ENCODE data around the gene DNMT3A.

The DNMT3A gene

GRCh38 chr2:25309402-25309801 is 32.3 kb downstream of the DNMT3A start:
- Histone ChIP-seq H3K4me3 (ENCODE audit: low read length, poor library complexity, severe bottlenecking) (no peak overlapping the region), H3K9me2 (replicated peaks; ENCODE audit: low read depth, low read length) (no peaks in the 10 kb centered on the region), H3K9me3 (ENCODE audit: insufficient read depth, low read depth, low read length) (no peaks in the 10 kb centered on the region), H3K4me1 (ENCODE audit: insufficient read depth, low read length, poor library complexity, severe bottlenecking) (peaks cover 21% of the 10 kb centered on the region), H3K9ac (ENCODE audit: low read depth, low read length, poor library complexity, severe bottlenecking) (no peak overlapping the region), H3K27me3 (ENCODE audit: insufficient read depth, low read length, poor library complexity, severe bottlenecking) (no peaks in the 10 kb centered on the region), H3K36me3 (ENCODE audit: insufficient read depth, low read length) (peaks cover 7% of the 10 kb centered on the region; the same call in 1 of the 2 replicates), H3F3A (ENCODE audit: low read depth) (no peaks in the 10 kb centered on the region), H2AFZ (ENCODE audit: low read length) (no peak overlapping the region), H4K20me1 (ENCODE audit: insufficient read depth, low read length, poor library complexity, severe bottlenecking) (no peaks in the 10 kb centered on the region), H3K79me2 (ENCODE audit: insufficient read depth, low read length) (no peaks in the 10 kb centered on the region), H3K4me2 (ENCODE audit: low read depth, low read length, poor library complexity, severe bottlenecking) (no peak overlapping the region)
- TF ChIP-seq, protein P1, sequence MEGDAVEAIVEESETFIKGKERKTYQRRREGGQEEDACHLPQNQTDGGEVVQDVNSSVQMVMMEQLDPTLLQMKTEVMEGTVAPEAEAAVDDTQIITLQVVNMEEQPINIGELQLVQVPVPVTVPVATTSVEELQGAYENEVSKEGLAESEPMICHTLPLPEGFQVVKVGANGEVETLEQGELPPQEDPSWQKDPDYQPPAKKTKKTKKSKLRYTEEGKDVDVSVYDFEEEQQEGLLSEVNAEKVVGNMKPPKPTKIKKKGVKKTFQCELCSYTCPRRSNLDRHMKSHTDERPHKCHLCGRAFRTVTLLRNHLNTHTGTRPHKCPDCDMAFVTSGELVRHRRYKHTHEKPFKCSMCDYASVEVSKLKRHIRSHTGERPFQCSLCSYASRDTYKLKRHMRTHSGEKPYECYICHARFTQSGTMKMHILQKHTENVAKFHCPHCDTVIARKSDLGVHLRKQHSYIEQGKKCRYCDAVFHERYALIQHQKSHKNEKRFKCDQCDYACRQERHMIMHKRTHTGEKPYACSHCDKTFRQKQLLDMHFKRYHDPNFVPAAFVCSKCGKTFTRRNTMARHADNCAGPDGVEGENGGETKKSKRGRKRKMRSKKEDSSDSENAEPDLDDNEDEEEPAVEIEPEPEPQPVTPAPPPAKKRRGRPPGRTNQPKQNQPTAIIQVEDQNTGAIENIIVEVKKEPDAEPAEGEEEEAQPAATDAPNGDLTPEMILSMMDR (conservative IDR thresholded peaks at IDR 0.05; ENCODE audit: low read length), result peak; percentile 72
- no peak for TF ChIP-seq EZH2phosphoT487 (IDR thresholded peaks at IDR 0.05; ENCODE audit: borderline replicate concordance)

DNA sequence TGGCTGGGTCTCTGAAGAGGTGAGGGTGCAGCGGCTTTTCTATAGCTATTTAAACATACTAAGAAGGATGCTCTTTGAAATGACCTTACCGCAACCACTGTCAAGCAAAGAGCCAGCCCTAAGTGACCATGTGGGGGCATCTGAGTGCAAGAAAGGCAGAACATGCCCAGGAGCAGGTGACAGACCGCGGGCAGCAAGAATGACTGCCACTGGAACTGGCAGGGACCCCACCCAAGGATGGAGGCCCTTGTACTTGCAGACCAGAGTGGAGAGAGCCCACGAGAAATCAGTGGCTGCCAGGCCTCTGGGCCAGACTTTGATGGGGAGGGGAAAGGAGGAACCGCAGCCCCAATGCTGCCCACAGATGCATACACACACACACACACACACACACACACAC is 33.1 kb downstream of the DNMT3A start:
- Histone ChIP-seq H3K27me3 (ENCODE audit: insufficient read depth, low read length, poor library complexity, severe bottlenecking) (no peaks in the 10 kb centered on the region), H3K36me3 (ENCODE audit: insufficient read depth, low read length) (peaks cover 9% of the 10 kb centered on the region; the same call in 1 of the 2 replicates), H2AFZ (ENCODE audit: low read length) (no peak overlapping the region), H3K4me2 (ENCODE audit: low read depth, low read length, poor library complexity, severe bottlenecking) (no peak overlapping the region), H3K4me1 (ENCODE audit: insufficient read depth, low read length, poor library complexity, severe bottlenecking) (peaks cover 13% of the 10 kb centered on the region), H3K79me2 (ENCODE audit: insufficient read depth, low read length) (no peaks in the 10 kb centered on the region), H3K9ac (ENCODE audit: low read depth, low read length, poor library complexity, severe bottlenecking) (no peak overlapping the region), H4K20me1 (ENCODE audit: insufficient read depth, low read length, poor library complexity, severe bottlenecking) (no peaks in the 10 kb centered on the region), H3K4me3 (ENCODE audit: low read length, poor library complexity, severe bottlenecking) (no peak overlapping the region), H3K9me3 (ENCODE audit: insufficient read depth, low read depth, low read length) (no peaks in the 10 kb centered on the region), H3K9me2 (replicated peaks; ENCODE audit: low read depth, low read length) (no peaks in the 10 kb centered on the region), H3F3A (ENCODE audit: low read depth) (no peaks in the 10 kb centered on the region)
- TF ChIP-seq, protein P1 (conservative IDR thresholded peaks at IDR 0.05; ENCODE audit: low read length), result no peak
- no peak for TF ChIP-seq EZH2phosphoT487 (IDR thresholded peaks at IDR 0.05; ENCODE audit: borderline replicate concordance)

- Histone ChIP-seq H3K27me3 (ENCODE audit: insufficient read depth, low read length, poor library complexity, severe bottlenecking) (no peaks in the 10 kb centered on the region), H4K20me1 (ENCODE audit: insufficient read depth, low read length, poor library complexity, severe bottlenecking) (no peaks in the 10 kb centered on the region), H3K4me2 (ENCODE audit: low read depth, low read length, poor library complexity, severe bottlenecking) (no peak overlapping the region), H3K9me2 (replicated peaks; ENCODE audit: low read depth, low read length) (no peaks in the 10 kb centered on the region), H3K79me2 (ENCODE audit: insufficient read depth, low read length) (no peaks in the 10 kb centered on the region), H3K9me3 (ENCODE audit: insufficient read depth, low read depth, low read length) (no peaks in the 10 kb centered on the region), H3K4me3 (ENCODE audit: low read length, poor library complexity, severe bottlenecking) (no peak overlapping the region), H3F3A (ENCODE audit: low read depth) (no peaks in the 10 kb centered on the region), H3K9ac (ENCODE audit: low read depth, low read length, poor library complexity, severe bottlenecking) (no peak overlapping the region), H3K4me1 (ENCODE audit: insufficient read depth, low read length, poor library complexity, severe bottlenecking) (peaks cover 8% of the 10 kb centered on the region), H2AFZ (ENCODE audit: low read length) (no peak overlapping the region), H3K36me3 (ENCODE audit: insufficient read depth, low read length) (peaks cover 8% of the 10 kb centered on the region; the same call in 1 of the 2 replicates)
- TF ChIP-seq EZH2phosphoT487 (IDR thresholded peaks at IDR 0.05; ENCODE audit: borderline replicate concordance), result no peak
- TF ChIP-seq, protein P1 (conservative IDR thresholded peaks at IDR 0.05; ENCODE audit: low read length), result no peak
Measured at GRCh38 chr2:25307949-25308557, 33.7 kb downstream of the DNMT3A start.

Data from Loucy (cell line).